HepG2 (cell line): ENCODE measurements around the gene CRNN. TPM values are rescaled to one million over a fixed set of nuclear protein-coding genes. Genes with fewer than 3 reads are reported as not detected.
A peak's percentile ranks its signal among the peaks of the same experiment; 100 is the strongest.

Source experiments
- ATAC-seq: fragments of 200-7000 bp; cut with Tn5 transposase; 3 replicates; pipeline ENCODE4 v1.9.1; 2020; ENCODE audit warnings: mild to moderate bottlenecking, moderate library complexity
- BruUV-seq: library from RNA; stranded (reverse); fragments of 400-500 nt; replicated peaks from 2 replicates; lab custom pipeline; 2021; lab: Mats Ljungman, UMichigan
- CTCF ChIA-PET: fragments of 300-600 bp; formaldehyde crosslinking; extraction: SDS; loops from one replicate; lab custom pipeline; 2021; ENCODE audit warnings: low total read pairs, inconsistent platforms, low intra/inter-chr PET ratio; lab: Yijun Ruan, JAX
- POLR2A ChIA-PET: fragments of 350-600 bp; sonication (Branson Sonifier 250); formaldehyde crosslinking; loops from one replicate; lab custom pipeline; 2020; ENCODE audit warnings: antibody characterized with exemption, inconsistent platforms; lab: Yijun Ruan, JAX
- DNase-seq: peaks from one replicate; pipeline ENCODE4 v3.0.0-alpha.2; 2015; ENCODE audit warnings: low spot score
- FAIRE-seq: peaks from 3 replicates; lab custom pipeline; 2011; peaks lifted over from hg19 to GRCh38; lab: Jason Lieb, UNC
- H2AFZ ChIP-seq: one replicate; pipeline ENCODE4 v1.6.1; 2011; ENCODE audit warnings: low read length, inconsistent platforms
- H3K27ac ChIP-seq: fragments of 300-600 bp; 3 replicates; pipeline ENCODE4 v1.8.0; 2011; ENCODE audit warnings: mixed run types, mild to moderate bottlenecking, mixed read lengths, low read length, inconsistent platforms; ENCODE audit not compliant: insufficient read depth; ENCODE audit errors: extremely low read length
- H3K27me3 ChIP-seq, 2 experiments: fragments of 200-600 bp in 1 of 2; 2 replicates in 1 of 2; 3 replicates in 1 of 2; pipeline versions ENCODE4 v1.6.0 to v1.8.0; 2011; ENCODE audit warnings: low read length in 2 of 2, mild to moderate bottlenecking in 2 of 2, moderate library complexity in 2 of 2, inconsistent platforms in 1 of 2; ENCODE audit not compliant: insufficient read depth in 2 of 2, control insufficient read depth in 1 of 2
- H3K36me3 ChIP-seq, 2 experiments: fragments of 200-600 bp in 1 of 2; replicated peaks in 1 of 2; 2 replicates in 1 of 2; 3 replicates in 1 of 2; pipeline versions ENCODE4 v1.5.1 to v1.8.0; 2011; ENCODE audit warnings: low read length in 2 of 2, inconsistent platforms in 1 of 2; ENCODE audit not compliant: insufficient read depth in 2 of 2, control insufficient read depth in 1 of 2
- H3K4me1 ChIP-seq: 2 replicates; pipeline ENCODE4 v1.5.1; 2012; ENCODE audit warnings: low read length, inconsistent platforms; ENCODE audit not compliant: insufficient read depth
- H3K4me2 ChIP-seq: 2 replicates; pipeline ENCODE4 v1.6.0; 2011; ENCODE audit warnings: low read depth, low read length, inconsistent platforms
- H3K4me3 ChIP-seq, 3 experiments: fragments of 200-600 bp in 1 of 3; sonication (generic), shearing (Covaris generic) in 1 of 3; replicated peaks in 1 of 3; 2 replicates each; pipeline ENCODE4 v1.5.1; 2011 to 2016; ENCODE audit warnings: low read length in 3 of 3, inconsistent platforms in 2 of 3, low read depth in 2 of 3, mild to moderate bottlenecking in 2 of 3, control low read depth in 1 of 3, mixed read lengths in 1 of 3; ENCODE audit not compliant: insufficient read depth in 1 of 3
- H3K79me2 ChIP-seq: one replicate; pipeline ENCODE4 v1.6.1; 2011; ENCODE audit warnings: low read length, inconsistent platforms; ENCODE audit not compliant: insufficient read depth
- H3K9ac ChIP-seq: 2 replicates; pipeline ENCODE4 v1.6.0; 2011; ENCODE audit warnings: mild to moderate bottlenecking, low read depth, low read length, inconsistent platforms; ENCODE audit not compliant: insufficient read depth
- H3K9me3 ChIP-seq: 2 replicates; pipeline ENCODE4 v1.5.1; 2012; ENCODE audit warnings: mild to moderate bottlenecking, low read length
- H4K20me1 ChIP-seq: 2 replicates; pipeline ENCODE4 v1.6.0; 2011; ENCODE audit warnings: inconsistent platforms, mild to moderate bottlenecking, low read length, moderate library complexity; ENCODE audit not compliant: insufficient read depth
- NCOA2 ChIP-seq: sonication (generic); formaldehyde crosslinking; IDR thresholded peaks from 2 replicates; pipeline ENCODE4 v1.8.0; 2022; ENCODE audit warnings: inconsistent platforms
- ZFY ChIP-seq: sonication (generic); formaldehyde crosslinking; IDR thresholded peaks from 2 replicates; pipeline ENCODE4 v1.4.0; 2020; ENCODE audit warnings: missing genetic modification reagents
- ZNF232 ChIP-seq: sonication (generic); formaldehyde crosslinking; IDR thresholded peaks from 2 replicates; pipeline ENCODE4 v1.4.0; 2020; ENCODE audit warnings: missing genetic modification reagents, borderline replicate concordance
- ZNF367 ChIP-seq: sonication (generic); formaldehyde crosslinking; IDR thresholded peaks from 2 replicates; pipeline ENCODE4 v1.4.0; 2020; ENCODE audit warnings: missing genetic modification reagents, borderline replicate concordance
- ZNF589 ChIP-seq: sonication (generic); formaldehyde crosslinking; conservative IDR thresholded peaks from 2 replicates; pipeline ENCODE4 v1.8.0; 2022; ENCODE audit warnings: mild to moderate bottlenecking, moderate library complexity, missing genetic modification reagents
- WGBS: methylation state at CpG from one replicate; pipeline ENCODE4 v1.1.6; 2017; ENCODE audit warnings: low lambda C conversion rate; 5-methylcytosine and 5-hydroxymethylcytosine counted together
- in situ Hi-C: cut with HindIII; loops from 2 replicates; pipeline ENCODE4 v1.10.0; 2017; ENCODE audit warnings: low pct_unique_long_range_greater_than_20kb; ENCODE audit not compliant: extremely low pct_ligation_motif_present
- intact Hi-C: fragments of 100-400 bp; cut with micrococcal nuclease; formaldehyde crosslinking; loops from one replicate; pipeline ENCODE4 v1.10.0; 2022; ENCODE audit not compliant: unreplicated experiment
- polyA plus RNA-seq, 8 experiments: library from polyadenylated mRNA; depleted of rRNA in 3 of 8; stranded (reverse) in 7 of 8; unstranded in 1 of 8; fragments of >200 nt; fragmentation: Illumina TruSeq in 4 of 8; extraction: Trizol in 4 of 8; gene quantifications; 2 replicates each; pipeline versions ENCODE4 v1.2.1 to v1.2.3, GENCODE V29; 2011 to 2016; ENCODE audit warnings: low read depth in 4 of 8, missing spikeins in 1 of 8, mixed read lengths in 1 of 8; ENCODE audit not compliant: insufficient read depth in 1 of 8
- total RNA-seq, 5 experiments: library from RNA; depleted of rRNA; stranded (reverse); fragments of >200 nt; fragmentation: Illumina TruSeq; extraction: Trizol; gene quantifications; 2 replicates each; pipeline ENCODE4 v1.2.3, GENCODE V29; 2016; ENCODE audit warnings: low read depth in 1 of 5
- TF ChIP-seq, protein P1 (sequence below): sonication (generic); formaldehyde crosslinking; IDR thresholded peaks from 2 replicates; pipeline ENCODE4 v1.5.0; 2020; ENCODE audit warnings: mild to moderate bottlenecking, missing genetic modification reagents, borderline replicate concordance
- TF ChIP-seq, protein P2 (sequence below): sonication (generic); formaldehyde crosslinking; IDR thresholded peaks from 2 replicates; pipeline ENCODE4 v1.5.0; 2020; ENCODE audit warnings: missing genetic modification reagents, mild to moderate bottlenecking, borderline replicate concordance
- TF ChIP-seq, protein P3 (sequence below): sonication (generic); formaldehyde crosslinking; IDR thresholded peaks from 2 replicates; pipeline ENCODE4 v1.4.0; 2020; ENCODE audit warnings: mild to moderate bottlenecking, low read depth, missing genetic modification reagents
- TF ChIP-seq, protein P4 (sequence below): fragments of 450-650 bp; IDR thresholded peaks from 2 replicates; pipeline ENCODE4 v1.6.1; 2017
- TF ChIP-seq, protein P5 (sequence below): IDR thresholded peaks from 2 replicates; pipeline ENCODE4 v1.6.1; 2016; ENCODE audit warnings: missing compliant biosample characterization, missing genetic modification reagents, borderline replicate concordance

The CRNN gene
- total and polyA plus RNA-seq, 2 of the 13 experiments (the other 11 are each of a cell fraction or from before 2014, with no cell fraction given) = not detected

DNA sequence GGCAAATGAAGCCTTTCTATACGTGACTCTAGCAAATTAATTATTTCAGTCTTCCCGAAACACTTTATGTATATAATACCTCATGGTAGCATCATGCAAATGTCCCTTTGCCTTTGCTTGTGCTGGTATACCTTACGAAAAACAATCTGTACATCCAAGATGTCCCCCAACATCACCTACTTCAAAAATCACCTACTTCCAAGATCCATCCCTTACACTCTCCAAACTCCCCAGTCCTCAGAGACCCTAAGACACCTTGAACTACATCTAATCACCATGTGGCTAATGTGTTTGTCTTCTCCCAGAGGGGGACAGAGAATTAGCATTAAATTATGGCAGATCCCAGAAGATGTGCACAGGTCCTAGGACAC lies 46.5 kb upstream of the CRNN start:
- Histone ChIP-seq H2AFZ (no peak overlapping the region), H3K4me3 (no peak overlapping the region), H3K9me3 (no peaks in the 10 kb centered on the region), H3K4me2 (peak overlapping the region; percentile 56; the same call in 1 of the 2 replicates), H4K20me1 (no peaks in the 10 kb centered on the region), H3K27ac (no peak overlapping the region), H3K4me1 (no peaks in the 10 kb centered on the region), H3K36me3 (no peaks in the 10 kb centered on the region), H3K27me3 (no peaks in the 10 kb centered on the region), H3K9ac (no peak overlapping the region), H3K79me2 (no peaks in the 10 kb centered on the region)
- ATAC-seq (no peak), DNase-seq (no peak), FAIRE-seq (no peak)
- ChIA-PET CTCF (interaction anchor here (1.0 to 1.2 kb wide), 2 partner anchors 275 to 319 kb away, joined by 3 read pairs; no protein-coding TSS in a partner anchor), POLR2A (no interaction called here)
- 24% methylated on average over 3 of the region's 3 CpGs for WGBS
- no TSS peak for BruUV-seq
- intact Hi-C loops (no loop called here), in situ Hi-C loops (no loop called here)
- TF ChIP-seq ZNF232 (CRISPR knock-in tag) (no peak), ZNF367 (CRISPR knock-in tag) (no peak), ZFY (CRISPR knock-in tag) (no peak), NCOA2 (CRISPR knock-in tag) (no peak), ZNF589 (no peak)
- TF ChIP-seq, protein P1, sequence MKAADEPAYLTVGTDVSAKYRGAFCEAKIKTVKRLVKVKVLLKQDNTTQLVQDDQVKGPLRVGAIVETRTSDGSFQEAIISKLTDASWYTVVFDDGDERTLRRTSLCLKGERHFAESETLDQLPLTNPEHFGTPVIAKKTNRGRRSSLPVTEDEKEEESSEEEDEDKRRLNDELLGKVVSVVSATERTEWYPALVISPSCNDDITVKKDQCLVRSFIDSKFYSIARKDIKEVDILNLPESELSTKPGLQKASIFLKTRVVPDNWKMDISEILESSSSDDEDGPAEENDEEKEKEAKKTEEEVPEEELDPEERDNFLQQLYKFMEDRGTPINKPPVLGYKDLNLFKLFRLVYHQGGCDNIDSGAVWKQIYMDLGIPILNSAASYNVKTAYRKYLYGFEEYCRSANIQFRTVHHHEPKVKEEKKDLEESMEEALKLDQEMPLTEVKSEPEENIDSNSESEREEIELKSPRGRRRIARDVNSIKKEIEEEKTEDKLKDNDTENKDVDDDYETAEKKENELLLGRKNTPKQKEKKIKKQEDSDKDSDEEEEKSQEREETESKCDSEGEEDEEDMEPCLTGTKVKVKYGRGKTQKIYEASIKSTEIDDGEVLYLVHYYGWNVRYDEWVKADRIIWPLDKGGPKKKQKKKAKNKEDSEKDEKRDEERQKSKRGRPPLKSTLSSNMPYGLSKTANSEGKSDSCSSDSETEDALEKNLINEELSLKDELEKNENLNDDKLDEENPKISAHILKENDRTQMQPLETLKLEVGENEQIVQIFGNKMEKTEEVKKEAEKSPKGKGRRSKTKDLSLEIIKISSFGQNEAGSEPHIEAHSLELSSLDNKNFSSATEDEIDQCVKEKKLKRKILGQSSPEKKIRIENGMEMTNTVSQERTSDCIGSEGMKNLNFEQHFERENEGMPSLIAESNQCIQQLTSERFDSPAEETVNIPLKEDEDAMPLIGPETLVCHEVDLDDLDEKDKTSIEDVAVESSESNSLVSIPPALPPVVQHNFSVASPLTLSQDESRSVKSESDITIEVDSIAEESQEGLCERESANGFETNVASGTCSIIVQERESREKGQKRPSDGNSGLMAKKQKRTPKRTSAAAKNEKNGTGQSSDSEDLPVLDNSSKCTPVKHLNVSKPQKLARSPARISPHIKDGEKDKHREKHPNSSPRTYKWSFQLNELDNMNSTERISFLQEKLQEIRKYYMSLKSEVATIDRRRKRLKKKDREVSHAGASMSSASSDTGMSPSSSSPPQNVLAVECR = no peak
- TF ChIP-seq, protein P2, sequence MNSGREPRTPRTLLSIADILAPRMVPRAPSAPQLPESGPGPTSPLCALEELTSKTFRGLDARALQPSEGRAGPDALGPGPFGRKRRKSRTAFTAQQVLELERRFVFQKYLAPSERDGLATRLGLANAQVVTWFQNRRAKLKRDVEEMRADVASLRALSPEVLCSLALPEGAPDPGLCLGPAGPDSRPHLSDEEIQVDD (CRISPR knock-in tag) = no peak
- TF ChIP-seq, protein P3, sequence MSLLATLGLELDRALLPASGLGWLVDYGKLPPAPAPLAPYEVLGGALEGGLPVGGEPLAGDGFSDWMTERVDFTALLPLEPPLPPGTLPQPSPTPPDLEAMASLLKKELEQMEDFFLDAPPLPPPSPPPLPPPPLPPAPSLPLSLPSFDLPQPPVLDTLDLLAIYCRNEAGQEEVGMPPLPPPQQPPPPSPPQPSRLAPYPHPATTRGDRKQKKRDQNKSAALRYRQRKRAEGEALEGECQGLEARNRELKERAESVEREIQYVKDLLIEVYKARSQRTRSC = no peak
- TF ChIP-seq, protein P4, sequence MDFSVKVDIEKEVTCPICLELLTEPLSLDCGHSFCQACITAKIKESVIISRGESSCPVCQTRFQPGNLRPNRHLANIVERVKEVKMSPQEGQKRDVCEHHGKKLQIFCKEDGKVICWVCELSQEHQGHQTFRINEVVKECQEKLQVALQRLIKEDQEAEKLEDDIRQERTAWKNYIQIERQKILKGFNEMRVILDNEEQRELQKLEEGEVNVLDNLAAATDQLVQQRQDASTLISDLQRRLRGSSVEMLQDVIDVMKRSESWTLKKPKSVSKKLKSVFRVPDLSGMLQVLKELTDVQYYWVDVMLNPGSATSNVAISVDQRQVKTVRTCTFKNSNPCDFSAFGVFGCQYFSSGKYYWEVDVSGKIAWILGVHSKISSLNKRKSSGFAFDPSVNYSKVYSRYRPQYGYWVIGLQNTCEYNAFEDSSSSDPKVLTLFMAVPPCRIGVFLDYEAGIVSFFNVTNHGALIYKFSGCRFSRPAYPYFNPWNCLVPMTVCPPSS = no peak
- TF ChIP-seq, protein P5, sequence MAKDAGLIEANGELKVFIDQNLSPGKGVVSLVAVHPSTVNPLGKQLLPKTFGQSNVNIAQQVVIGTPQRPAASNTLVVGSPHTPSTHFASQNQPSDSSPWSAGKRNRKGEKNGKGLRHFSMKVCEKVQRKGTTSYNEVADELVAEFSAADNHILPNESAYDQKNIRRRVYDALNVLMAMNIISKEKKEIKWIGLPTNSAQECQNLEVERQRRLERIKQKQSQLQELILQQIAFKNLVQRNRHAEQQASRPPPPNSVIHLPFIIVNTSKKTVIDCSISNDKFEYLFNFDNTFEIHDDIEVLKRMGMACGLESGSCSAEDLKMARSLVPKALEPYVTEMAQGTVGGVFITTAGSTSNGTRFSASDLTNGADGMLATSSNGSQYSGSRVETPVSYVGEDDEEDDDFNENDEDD (CRISPR knock-in tag) = no peak
